Activated naive CD8-positive, alpha-beta T cell treated with anti-CD3 and anti-CD28 coated beads, Interleukin-2, amount 50 U/mL, for 16 hours (primary cell): ENCODE measurements around the gene BCL2L2.

ENCODE experiments used
- DNase-seq: peaks from one replicate; pipeline ENCODE4 v3.0.0-alpha.2; 2020; ENCODE audit warnings: low read depth, low spot score

The BCL2L2 gene

GRCh38 chr14:23355871-23356435 lies 49.3 kb downstream of the BCL2L2 start:
- no peak for DNase-seq

DNA sequence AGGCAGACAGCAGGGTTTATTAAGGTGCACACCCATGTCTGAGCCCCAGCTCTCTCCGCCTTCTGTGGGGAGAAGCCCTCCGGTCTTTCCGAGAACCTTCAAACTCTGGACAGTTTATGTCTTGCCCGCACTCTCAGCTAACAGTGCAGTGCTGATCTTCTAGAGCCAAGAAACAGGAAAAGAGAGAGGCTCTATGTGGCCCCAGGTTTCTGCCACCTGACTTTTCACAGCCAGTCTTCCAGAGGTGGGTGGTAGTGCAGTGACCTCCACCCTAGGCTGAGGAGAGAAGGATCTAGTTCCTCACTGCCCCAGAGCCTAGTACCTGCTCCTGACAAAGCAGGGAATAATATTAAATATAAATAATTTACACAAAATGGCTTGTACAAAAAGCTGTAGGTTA lies 50.0 kb downstream of the BCL2L2 start:
- no peak for DNase-seq

DNA sequence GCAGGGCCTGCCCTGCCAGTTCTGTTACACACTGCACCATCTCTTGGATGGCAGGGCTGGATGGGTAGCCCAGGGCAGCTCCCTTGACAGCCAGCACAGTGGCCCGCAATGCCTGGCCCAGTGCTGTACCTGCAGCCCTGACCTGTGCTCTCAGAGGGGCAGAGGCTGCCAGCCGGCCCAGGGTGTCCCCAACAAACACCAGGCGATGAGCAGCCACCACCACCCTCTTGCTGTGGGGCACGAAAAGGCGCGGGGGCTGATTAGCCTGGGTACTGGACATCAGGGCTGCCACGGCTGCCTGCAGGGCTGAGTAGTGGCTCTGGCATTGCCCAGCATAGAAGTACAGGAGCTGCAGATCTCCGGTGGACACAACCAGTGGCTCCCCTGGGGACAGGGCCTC lies 50.6 kb downstream of the BCL2L2 start:
- no peak for DNase-seq

DNA sequence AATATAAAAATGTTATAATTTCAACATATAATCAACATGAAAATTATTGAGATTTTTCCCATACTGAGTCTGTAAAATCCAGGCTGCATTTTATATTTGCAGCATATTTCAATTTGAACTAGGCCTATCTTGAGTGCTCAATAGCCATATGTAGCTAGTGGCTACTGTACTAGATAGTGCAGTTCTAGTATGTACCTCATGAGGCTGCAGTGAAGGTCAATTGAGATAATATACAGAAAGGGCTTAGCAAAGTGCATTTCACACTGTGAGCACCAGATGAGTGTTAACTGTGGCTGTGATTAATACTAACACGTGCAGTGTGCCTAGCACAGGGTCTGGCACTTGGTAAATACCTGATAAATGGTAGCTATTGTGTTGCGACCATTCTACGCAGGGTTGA lies 51.4 kb downstream of the BCL2L2 start:
- no peak for DNase-seq

DNA sequence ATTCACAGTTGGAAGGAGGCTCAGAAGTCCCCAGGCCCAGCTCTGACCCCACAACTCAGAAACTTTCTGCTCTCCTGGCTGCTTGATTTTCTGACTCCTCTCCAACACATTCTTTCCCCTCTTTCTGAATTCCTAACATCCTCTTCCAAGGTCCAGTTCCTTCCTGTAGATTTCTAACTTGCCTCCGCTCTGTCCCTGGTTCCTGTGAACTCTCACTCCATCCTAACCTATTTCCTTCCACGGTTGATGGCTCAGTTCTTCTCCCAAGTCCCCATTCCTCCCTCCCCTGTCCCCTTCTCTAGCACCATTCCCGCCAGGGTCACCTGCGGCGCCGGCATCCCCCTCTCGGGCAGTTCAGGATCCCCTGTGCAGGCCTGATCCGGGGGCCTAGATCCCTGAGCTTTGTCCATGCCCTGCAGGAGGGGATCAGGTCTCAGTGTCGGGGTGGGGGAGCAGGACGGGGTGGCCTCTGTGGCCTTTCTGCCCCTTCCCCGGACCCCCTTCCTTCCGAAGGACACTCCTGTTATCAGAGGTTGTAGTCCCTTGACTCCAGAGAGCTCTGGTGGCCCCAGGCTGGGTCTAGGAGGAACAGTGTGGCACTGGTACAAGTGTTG lies 52.0 kb downstream of the BCL2L2 start:
- DNase-seq, result no peak

DNA sequence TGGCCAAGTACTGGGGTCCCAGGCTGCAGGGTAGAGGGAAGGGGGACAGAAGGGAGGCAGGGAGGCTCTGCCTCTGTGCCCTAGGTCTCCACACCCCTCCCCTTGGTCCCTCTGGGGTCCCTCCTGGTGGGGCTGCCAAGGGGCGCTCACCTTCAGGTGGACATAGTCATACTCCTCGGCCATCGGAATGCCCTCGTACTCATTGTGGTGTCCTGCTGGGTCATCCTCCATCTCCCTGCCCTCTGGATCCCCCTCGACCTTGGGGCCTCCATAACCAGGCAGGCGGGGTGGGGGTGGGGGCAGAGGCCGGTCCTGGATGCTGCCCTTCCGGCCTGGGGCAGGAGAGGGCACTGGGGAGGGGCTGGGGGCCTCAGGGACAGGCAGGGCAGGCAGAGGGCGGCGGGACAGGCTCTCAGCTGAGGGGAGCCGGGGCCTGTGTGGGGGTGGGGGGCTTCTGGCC lies 52.6 kb downstream of the BCL2L2 start:
- no peak for DNase-seq

- DNase-seq, result no peak
Observed at GRCh38 chr14:23359722-23360447, 53.3 kb downstream of the BCL2L2 start.

DNA sequence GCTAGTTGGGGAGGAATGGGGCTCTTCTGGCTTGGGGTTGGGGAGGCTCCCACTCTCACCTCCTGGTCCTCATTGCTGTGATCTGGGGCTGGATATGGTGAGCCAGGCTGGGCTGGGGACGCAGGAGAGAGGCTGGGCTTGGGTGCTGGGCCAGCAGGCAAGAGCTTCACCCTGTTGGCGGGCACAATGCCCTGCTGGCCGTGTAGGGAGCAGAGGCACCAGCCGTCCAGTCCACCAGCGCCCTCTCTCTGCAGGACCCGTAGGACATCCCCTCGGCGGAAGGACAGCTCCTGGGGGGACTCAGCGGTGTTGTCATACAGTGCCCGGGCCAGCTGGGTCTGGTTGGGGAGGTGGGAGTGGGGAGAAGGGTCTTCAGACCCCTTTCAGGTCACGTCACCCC lies 53.9 kb downstream of the BCL2L2 start:
- DNase-seq, result no peak

- DNase-seq, result no peak
Observed at GRCh38 chr14:23361320-23361719, 54.7 kb downstream of the BCL2L2 start.
